ENCODE data around the gene SRCAP.
A peak's percentile ranks its signal among the peaks of the same experiment; 100 is the strongest.

Gene SRCAP

GRCh38 chr16:30774367-30775130 lies 75.6 kb downstream of the SRCAP start:
- no peak for DNase-seq (ENCODE audit: low read depth in 2 of 2)

GRCh38 chr16:30775131-30775391 lies 76.1 kb downstream of the SRCAP start:
- no peak for DNase-seq (ENCODE audit: low read depth in 2 of 2)

GRCh38 chr16:30775392-30776188 lies 76.6 kb downstream of the SRCAP start:
- DNase-seq (ENCODE audit: low read depth in 2 of 2) = peak; percentile 40 to 57

- no peak for DNase-seq (ENCODE audit: low read depth in 2 of 2)
Measured at GRCh38 chr16:30777591-30778297, 78.8 kb downstream of the SRCAP start.

- no peak for DNase-seq (ENCODE audit: low read depth in 2 of 2)
Measured at GRCh38 chr16:30778549-30779244, 79.7 kb downstream of the SRCAP start.

- no peak for DNase-seq (ENCODE audit: low read depth in 2 of 2)
Measured at GRCh38 chr16:30779596-30779995, 80.6 kb downstream of the SRCAP start.

- no peak for DNase-seq (ENCODE audit: low read depth in 2 of 2)
Measured at GRCh38 chr16:30780021-30780420, 81.0 kb downstream of the SRCAP start.

GRCh38 chr16:30780549-30780948 lies 81.6 kb downstream of the SRCAP start:
- DNase-seq (ENCODE audit: low read depth in 2 of 2) = no peak

GRCh38 chr16:30782486-30783279 lies 83.7 kb downstream of the SRCAP start:
- DNase-seq (ENCODE audit: low read depth in 2 of 2) = no peak

GRCh38 chr16:30783280-30784109 lies 84.5 kb downstream of the SRCAP start:
- no peak for DNase-seq (ENCODE audit: low read depth in 2 of 2)

GRCh38 chr16:30784215-30784614 lies 85.2 kb downstream of the SRCAP start:
- no peak for DNase-seq (ENCODE audit: low read depth in 2 of 2)

GRCh38 chr16:30785126-30786106 lies 86.4 kb downstream of the SRCAP start:
- no peak for DNase-seq (ENCODE audit: low read depth in 2 of 2)

GRCh38 chr16:30786115-30786935 lies 87.4 kb downstream of the SRCAP start:
- DNase-seq (ENCODE audit: low read depth in 2 of 2) = no peak

GRCh38 chr16:30786936-30787612 lies 88.1 kb downstream of the SRCAP start, which contains the start of gene ZNF629:
ZNF629 (minus strand) TSS chr16:30787205; CDS start chr16:30784482, 2,723 bp downstream.
- no peak for DNase-seq (ENCODE audit: low read depth in 2 of 2)

- no peak for DNase-seq (ENCODE audit: low read depth in 2 of 2)
Measured at GRCh38 chr16:30787613-30788378, 88.8 kb downstream of the SRCAP start.
